Measurements from ENCODE around the gene SGCA.
A peak's percentile ranks its signal among the peaks of the same experiment; 100 is the strongest.

SGCA gene

GRCh38 chr17:50134206-50135110 lies 31.3 kb upstream of the SGCA start:
- no peak for DNase-seq (ENCODE audit: low read depth)

- no peak for DNase-seq (ENCODE audit: low read depth)
Observed at GRCh38 chr17:50135316-50136095, 30.3 kb upstream of the SGCA start.

GRCh38 chr17:50136096-50136687 lies 29.6 kb upstream of the SGCA start:
- DNase-seq (ENCODE audit: low read depth) = no peak

- no peak for DNase-seq (ENCODE audit: low read depth)
Observed at GRCh38 chr17:50137042-50137441, 28.8 kb upstream of the SGCA start.

GRCh38 chr17:50139185-50139783 lies 26.5 kb upstream of the SGCA start:
- no peak for DNase-seq (ENCODE audit: low read depth)

GRCh38 chr17:50139950-50140885 lies 25.6 kb upstream of the SGCA start:
- DNase-seq (ENCODE audit: low read depth) = peak; percentile 68

- no peak for DNase-seq (ENCODE audit: low read depth)
Observed at GRCh38 chr17:50141026-50141744, 24.6 kb upstream of the SGCA start.

- no peak for DNase-seq (ENCODE audit: low read depth)
Observed at GRCh38 chr17:50141745-50142110, 24.1 kb upstream of the SGCA start.

- no peak for DNase-seq (ENCODE audit: low read depth)
Observed at GRCh38 chr17:50143461-50144176, 22.2 kb upstream of the SGCA start.

- DNase-seq (ENCODE audit: low read depth) = no peak
Observed at GRCh38 chr17:50144355-50144754, 21.4 kb upstream of the SGCA start.

GRCh38 chr17:50144845-50145531 lies 20.8 kb upstream of the SGCA start:
- DNase-seq (ENCODE audit: low read depth) = no peak

- DNase-seq (ENCODE audit: low read depth) = no peak
Observed at GRCh38 chr17:50145532-50146229, 20.1 kb upstream of the SGCA start.

- no peak for DNase-seq (ENCODE audit: low read depth)
Observed at GRCh38 chr17:50146230-50146926, 19.4 kb upstream of the SGCA start.

GRCh38 chr17:50146927-50147665 lies 18.7 kb upstream of the SGCA start:
- DNase-seq (ENCODE audit: low read depth) = no peak

- DNase-seq (ENCODE audit: low read depth) = no peak
Observed at GRCh38 chr17:50147841-50148225, 18.0 kb upstream of the SGCA start.

- DNase-seq (ENCODE audit: low read depth) = peak; percentile 77
Observed at GRCh38 chr17:50148226-50149090, 17.3 kb upstream of the SGCA start.

- DNase-seq (ENCODE audit: low read depth) = no peak
Observed at GRCh38 chr17:50149091-50149416, 16.8 kb upstream of the SGCA start.

Data from activated T-helper 9 cell treated with anti-CD3 and anti-CD28 coated beads, Interleukin-2, amount 50 U/mL, for 16 hours (primary cell).